ENCODE results near the gene PHB1.
A peak's percentile ranks its signal among the peaks of the same experiment; 100 is the strongest.
"Not testable (repeated sequence)": the region's sequence is repeated elsewhere in the genome, so short reads cannot be mapped to it uniquely, and the experiment has no call there.

PHB1 gene

DNA sequence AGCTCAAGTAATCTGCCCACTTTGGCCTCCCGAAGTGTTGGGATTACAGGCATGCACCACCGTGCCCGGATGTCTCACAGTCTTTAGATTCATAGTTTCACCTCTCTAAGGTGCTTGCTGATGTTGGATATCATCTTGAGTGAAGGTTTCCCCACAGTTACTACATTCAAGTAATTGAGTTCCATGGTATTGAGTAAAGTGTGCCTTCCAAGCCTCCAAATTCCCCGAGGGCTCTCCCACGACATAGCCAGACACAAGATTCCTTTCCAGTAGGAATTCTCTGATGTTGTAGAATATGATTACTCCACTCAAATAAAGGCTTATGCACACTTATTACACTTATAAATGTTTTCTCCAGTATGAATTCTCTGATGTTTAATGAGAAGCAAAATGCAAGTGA, 36.4 kb downstream of the PHB1 start:
- no peak for DNase-seq (ENCODE audit: low spot score)

DNA sequence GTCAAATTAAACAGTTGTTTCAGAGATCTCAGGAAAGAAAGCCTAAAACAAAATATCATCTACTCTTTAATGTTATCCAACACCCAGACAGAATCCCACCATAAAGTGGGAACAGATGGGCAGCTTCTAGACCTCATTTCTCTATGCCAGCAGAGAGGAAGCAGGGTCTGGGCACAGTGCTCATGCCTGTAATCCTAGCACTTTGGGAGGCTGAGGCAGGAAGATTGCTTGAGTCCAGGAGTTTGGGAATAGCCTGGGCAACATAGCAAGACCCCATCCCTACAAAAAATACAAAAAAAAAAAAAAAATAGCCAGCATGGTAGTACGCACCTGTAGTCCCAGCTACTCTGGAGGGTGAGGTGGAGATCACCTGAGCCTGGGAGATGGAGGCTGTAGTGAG, 39.1 kb downstream of the PHB1 start:
- no peak for DNase-seq (ENCODE audit: low spot score)

DNA sequence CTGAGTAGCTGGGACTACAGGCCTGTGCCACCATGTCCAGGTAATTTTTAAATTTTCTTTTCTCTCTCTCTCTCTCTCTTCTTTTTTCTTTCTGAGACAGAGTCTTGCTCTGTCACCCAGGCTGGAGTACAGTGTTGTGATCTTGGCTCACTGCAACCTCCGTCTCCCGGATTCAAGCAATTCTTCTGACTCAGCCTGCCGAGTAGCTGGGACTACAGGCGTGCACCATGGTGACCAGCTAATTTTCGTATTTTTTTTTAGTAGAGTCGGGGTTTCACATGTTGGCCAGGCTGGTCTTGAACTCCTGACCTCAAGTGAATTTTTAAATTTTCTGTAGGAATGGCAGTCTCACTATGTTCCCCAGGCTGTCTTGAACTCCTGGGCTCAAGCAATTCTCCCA, 41.6 kb downstream of the PHB1 start:
- no peak for DNase-seq (ENCODE audit: low spot score)

DNA sequence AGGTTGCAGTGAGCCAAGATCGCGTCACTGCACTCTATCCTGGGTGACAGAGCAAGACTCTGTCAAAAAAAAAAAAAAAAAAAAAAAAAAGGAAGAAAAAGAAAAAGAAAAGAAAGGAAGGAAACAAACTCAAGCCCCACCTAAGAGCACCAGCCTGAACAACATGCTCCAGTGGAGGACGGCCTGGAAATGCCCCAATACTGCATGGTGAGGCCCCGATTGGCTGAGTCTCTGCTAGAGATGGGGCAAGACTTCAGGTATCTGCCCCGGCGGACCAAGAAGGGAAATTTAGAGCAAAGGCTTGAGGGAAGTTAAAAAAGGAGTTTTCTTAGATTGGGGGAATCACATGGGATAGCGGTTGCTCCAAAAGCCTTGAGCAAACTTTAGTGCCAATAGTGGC, 42.3 kb downstream of the PHB1 start:
- DNase-seq (ENCODE audit: low spot score) = no peak

DNA sequence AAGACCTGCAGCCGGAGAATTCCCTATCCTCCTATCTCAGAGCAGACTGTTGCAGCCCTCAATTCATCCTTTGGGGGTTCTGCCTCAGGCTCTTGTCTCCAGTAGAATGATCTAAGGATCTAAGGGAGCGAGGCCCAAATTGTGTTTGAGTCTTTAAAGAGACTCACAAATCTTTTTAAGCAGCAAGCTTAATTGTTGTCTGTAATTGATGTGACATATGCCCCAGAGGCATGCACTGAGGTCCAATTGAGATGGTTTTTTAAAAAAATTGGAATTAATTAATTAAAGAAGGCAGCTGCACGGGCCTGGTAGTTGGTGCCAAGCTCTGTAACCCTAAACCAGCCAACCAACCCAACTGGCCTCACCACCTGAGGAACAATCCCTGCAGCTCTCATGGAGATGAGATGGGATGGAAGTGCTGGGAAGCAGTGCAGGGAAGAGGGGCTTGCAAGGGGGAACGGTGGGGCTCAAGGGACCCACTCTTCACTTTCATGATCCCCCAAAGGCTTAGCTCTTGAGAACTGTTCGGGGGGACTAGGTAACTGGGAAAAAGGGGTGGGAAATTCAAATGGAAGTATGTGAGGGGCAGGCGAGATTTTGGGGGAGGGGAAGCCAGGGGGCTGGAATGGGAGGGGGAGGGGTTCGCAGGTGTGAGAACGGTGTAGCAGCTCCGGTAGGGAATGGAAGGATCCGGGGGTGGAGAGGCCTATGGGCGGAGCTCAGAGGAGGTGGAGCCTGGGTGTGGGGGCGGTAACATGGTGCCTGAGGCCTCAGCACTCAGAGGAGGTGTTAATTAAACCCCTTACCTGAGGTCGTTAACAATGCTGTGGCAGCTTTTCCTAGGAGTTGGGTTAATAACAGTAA, 43.5 kb downstream of the PHB1 start:
- no peak for DNase-seq (ENCODE audit: low spot score)

DNA sequence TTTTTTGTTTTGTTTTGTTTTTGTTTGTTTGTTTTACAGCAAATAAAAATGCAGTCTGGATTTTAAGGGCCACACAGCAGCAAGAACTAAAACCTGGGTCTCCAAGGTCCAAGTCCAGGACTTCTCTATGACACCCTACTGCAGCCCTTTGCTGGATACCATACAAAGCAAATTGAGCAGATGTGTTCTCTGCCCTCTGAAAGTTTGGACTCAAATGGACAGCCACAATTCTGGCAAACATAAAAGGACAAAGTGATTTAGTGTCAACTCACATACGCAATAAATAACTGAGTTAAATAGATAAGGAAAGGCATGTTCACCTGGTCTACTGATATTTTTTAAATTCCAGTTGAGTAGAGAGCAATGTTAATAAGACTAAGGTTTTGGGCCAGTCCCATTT, 44.9 kb downstream of the PHB1 start:
- DNase-seq (ENCODE audit: low spot score) = no peak

DNA sequence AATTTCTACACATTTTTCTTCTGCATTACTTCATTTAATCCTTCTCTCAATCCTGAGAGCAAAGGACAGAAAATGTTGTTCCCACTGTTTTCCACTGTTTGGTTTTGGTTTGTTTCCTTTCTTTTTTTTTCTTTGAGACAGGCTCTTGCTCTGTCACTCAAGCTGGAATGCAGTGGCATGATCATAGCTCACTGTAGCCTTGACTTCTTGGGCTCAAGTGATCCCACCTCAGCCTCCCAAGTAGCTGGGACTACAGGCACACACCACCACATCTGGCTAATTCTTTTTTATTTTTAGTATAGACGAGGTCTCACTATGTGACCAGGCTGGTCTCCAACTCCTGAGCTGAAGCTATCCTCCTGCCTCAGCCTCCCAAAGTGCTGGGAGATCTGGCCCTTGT, 45.6 kb downstream of the PHB1 start:
- no peak for DNase-seq (ENCODE audit: low spot score)

DNA sequence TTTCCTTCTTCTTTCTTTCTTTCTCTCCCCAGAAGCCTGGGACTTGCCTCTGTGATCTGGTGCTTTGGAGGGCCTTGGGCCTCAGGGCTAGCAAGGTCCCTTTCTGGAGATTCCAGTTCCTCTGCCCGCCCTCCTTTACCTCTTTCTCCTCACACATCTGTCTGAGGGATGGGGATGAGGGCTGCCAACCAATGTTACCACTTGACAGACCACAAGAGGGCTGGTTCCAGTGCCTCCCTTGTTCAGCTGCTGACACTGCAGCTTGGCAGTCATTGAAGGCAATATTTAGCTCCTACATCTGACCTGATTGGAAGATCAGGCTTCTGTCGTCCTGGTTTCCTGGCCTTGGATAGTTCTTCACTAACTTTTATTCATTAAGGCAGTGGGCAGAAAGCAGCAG, 49.0 kb downstream of the PHB1 start:
- peak; percentile 24 for DNase-seq (ENCODE audit: low spot score)

DNA sequence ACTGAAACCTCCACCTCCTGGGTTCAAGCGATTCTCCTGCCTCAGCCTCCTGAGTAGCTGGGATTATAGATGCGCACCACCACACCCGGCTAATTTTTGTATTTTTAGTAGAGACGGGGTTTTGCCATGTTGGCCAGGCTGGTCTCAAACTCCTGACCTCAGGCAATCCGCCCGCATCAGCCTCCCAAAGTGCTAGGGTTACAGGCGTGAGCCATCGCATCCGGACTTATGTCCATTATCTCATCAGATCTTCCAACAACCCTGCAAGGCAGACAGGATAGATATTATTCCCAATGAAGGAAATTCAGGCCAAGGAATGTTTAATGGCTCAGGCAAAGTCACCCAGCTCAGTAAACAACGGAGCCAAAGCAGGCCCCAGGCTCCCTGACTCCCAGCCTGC, 49.6 kb downstream of the PHB1 start:
- not testable (repeated sequence) for DNase-seq (ENCODE audit: low spot score)

DNA sequence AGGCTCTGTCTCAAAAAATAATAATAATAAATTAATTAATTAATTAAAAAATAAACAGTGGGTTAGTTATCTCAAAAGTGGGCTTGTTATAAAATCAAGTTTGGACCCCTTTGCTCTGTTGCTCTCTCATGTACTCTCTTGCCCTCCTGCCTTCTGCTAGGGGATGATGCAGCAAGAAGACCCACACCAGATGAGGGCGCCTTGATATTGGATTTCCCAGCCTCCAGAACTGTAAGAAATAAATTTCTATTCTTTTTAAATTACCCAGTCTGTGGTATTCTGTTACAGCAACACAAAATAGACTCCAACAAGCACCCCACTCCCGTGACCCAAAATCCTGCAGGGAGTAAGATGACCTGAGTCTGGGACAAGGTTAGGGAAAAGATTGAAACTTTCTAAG, 50.6 kb downstream of the PHB1 start:
- no peak for DNase-seq (ENCODE audit: low spot score)

DNA sequence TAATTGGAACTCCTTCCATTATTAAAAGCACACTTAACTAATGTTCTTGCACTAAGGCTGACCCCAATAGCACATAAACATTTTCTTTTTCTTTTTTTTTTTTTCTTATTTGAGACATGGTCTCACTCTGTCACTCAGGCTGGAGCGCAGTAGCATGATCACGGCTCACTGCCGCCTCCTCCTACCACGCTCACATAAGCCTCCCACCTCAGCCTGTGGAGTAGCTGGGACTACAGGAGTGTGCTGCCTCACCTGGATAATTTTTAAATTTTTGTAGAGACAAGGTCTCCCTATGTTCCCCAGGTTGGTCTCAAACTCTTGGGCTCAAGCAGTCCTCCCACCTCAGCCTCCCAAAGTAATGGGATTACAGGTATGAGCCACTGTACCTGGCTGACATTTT, 51.4 kb downstream of the PHB1 start:
- no peak for DNase-seq (ENCODE audit: low spot score)

DNA sequence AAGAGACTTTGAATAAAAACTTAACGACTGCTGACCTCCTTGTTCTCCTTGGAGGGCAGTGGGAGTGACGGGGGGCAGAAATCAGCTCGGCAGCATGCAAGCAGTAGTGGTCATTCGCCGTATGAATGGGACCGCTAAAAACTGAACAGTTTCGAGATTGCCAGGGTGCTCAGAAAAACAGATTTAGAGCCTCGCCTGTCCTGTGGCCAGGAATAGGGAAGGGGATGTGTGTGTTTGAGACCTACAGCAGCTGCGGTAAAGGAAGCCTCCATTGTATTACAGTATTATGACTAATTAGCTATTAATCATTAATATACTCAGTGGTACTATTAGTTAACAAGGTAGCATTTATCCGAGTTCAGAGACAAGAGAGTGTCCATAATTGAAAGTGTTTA, 52.0 kb downstream of the PHB1 start:
- DNase-seq (ENCODE audit: low spot score) = no peak

DNA sequence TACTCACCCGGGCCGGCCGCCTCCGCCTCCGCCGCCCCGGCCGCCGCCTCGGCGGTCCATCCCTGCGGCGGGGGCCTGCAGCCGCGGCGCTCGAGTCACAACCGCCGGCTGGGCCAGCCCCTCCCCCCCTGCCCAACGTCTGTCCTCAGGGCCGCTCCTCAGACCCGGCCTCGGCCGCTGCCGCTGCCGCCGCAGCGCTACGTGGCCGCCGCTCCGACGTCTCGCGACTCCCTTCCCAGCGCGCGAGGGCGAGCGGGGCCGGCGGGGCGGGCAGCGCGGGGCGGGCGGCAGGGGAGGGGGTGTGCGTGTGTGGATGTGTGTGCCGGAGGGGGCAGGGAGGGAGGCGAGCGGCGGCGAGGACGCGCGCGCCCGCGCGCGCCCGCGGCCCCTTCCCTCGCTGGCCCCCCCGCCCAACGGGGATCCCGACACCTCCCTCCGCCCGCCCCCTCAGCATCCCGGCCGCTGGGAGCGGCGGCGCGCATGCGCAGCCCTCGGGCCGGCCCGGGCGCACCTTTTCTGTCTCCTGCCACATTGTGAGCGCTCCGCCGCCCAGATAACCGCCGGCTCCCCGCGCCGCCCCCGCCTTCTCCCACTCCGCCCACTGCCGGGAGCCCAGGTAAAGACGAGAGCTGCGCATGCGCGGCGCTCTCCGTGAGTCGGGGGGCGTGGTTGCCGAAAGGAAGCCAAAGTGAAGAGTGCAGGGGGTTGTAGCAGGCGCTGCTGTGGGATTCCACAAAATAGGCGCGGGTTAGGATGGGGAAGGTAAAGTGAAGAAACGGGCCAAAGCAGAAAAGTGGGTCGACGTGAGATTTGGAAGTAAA, 52.6 kb downstream of the PHB1 start, which contains the start of gene ZNF652:
Gene ZNF652 (minus strand): TSS at position 349 of the 821 bp plus-strand sequence. CDS start 44,525 bp downstream, outside the sequence.
- DNase-seq (ENCODE audit: low spot score) = peak; percentile 97

DNA sequence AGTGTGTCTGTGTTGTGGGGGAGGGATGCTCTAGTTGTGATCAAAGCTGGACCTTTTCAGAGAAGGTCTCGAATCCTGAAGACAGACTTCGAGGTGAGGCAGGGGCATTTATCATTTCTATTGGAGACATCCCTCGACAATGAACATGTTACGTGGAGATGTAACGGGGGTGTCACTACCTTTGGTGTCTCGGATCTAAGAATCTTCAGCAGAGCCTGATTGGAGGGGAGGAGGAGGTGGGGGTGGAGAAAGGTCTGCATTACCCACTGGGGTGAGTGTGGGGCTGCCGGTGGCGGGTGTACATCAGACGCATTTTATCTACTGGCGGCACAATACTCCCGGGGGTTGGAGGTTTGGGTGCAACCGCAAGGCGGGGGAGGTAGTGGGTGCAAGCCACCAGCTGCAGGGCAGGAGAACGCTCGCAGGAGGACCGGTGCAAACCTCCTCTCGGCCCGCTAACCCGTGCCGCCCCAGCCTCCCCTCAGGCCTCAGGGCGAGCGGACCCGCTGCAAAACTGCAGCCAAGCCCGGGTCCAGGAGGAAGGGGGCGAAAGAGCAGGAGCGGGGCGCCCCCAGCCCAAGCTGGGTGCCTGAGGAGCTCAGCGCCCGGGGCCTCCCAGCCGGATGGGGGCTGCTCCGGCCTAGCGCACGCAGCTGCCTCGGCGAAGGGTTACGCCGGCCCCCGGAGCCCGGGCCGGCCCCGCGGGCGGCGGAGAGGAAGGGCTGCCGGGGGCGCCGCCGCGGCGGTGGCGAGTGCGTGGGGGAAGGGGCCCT, 53.4 kb downstream of the PHB1 start:
- DNase-seq (ENCODE audit: low spot score) = peak; percentile 42

DNA sequence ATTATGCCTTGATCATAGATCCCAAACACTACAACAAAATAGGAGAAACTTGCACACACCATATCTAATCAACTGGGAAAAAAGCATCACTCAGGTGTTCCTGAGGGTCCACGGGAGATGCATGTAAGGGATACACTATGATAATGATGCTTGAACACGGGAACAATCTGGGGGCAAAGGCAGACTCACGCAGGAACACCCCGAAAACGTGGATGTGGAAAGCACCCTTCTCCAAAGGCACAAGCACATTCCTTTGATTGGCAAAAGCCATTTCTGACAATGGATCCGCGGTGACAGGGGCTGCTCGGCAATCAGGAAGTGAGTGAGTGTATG, 53.9 kb downstream of the PHB1 start:
- DNase-seq (ENCODE audit: low spot score) = no peak

DNA sequence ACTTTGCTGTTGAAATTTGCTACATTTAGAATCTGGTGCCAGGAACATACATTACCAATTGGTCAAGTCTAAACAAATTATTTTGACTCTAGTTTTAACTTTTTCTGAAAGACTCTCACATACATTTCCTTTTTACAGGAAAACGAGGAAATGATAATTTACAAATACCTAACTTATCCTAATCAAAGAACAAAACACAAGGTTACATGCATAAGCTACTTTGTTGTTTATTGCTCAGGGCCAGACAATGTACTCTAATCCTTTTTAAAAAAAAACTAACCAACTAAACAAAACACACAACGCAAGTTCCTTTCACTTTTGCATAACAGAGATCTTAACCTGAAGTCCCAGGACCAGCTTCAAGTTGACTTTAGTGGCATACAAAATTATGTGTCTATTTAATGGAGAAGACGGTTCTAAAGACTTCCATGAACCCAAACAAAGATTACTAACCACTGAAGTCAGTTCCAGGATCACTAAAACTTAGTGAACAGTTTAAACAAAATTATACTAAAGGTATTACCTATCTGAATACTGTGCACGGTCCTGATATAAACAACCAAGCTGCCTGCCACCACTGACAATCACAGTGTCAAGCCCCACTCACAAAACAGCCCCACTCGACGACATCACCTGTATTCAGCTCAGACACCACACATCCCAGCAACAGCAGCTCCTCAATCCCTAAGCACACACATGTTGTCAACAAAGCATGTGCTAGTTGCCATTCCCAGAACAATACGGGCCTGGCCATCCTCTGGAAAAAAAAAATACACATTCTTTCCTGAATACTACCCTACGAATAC, 54.5 kb downstream of the PHB1 start:
- DNase-seq (ENCODE audit: low spot score) = no peak

DNA sequence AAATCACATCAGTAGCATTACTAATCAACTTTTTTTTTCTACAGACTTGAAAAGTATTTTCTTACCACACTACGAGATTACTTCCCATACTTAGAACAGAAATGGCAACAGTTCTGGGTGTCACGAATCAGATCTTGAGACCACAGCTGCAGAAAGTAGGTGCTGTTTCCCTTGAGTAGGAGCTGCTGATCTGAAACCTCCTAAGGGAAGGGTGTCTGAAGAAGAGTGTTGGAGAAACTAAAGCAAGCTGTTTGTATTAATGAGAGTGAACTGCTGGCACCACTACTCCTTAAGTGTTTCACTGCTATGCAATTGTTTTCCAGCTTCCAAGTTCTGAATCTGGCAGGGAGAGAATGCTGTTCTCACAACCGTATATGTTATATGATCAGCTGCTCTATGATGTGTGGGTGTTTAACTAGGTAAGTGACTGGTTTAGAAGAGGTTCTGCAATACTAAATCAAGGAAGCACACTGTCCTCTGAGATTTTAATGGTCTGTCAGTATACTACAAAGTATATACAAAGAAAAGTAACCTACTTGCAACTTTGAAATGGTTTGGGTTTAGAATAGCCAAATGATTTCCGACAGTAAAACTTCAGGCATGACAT, 55.9 kb downstream of the PHB1 start:
- no peak for DNase-seq (ENCODE audit: low spot score)

DNA sequence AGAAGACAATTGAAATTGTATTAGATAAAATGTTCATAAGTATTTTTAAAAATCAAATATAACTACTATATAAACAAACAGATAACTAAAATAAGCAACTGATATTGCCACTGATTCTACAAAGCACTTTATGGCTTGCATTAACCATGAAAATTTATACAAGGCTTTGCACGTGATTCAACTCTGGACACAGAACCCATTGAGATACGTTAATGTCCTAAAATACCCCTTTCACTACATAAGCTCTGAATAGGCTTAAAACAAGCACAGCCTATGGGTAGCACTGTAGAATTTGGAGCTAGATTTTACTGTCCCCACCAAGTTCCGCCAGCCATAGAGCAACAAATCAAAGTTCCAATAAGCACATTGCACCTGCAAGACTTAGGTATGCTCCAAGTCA, 57.2 kb downstream of the PHB1 start:
- DNase-seq (ENCODE audit: low spot score) = no peak

DNA sequence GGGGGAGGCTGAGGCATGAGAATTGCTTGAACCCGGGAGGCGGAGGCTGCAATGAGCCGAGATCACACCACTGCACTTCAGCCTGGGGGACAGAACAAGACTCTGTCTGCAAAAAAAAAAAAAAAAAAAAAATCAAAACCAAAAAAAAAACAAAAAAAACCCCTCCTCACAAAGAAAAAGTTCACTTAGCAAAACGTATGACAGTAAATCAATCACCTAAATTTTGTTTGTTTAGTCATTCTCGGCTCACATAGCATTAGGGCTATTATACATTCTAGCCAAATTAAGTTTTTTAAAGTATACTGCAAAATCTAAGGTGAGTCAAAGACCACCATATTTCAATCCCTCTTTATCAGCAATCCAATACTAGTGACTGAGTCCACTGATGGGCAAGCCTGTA, 58.4 kb downstream of the PHB1 start:
- DNase-seq (ENCODE audit: low spot score) = no peak
